Mesothelial cell of epicardium (in vitro differentiated cells): Measurements from ENCODE around the gene OLFML1. TPM values are rescaled to one million over a fixed set of nuclear protein-coding genes. Genes with fewer than 3 reads are reported as not detected.
A peak's percentile ranks its signal among the peaks of the same experiment; 100 is the strongest.

Experiments
- DNase-seq, 2 experiments: peaks; one replicate each; pipeline ENCODE4 v3.0.0; 2021; ENCODE audit warnings: low spot score in 2 of 2; ENCODE audit not compliant: unreplicated experiment in 2 of 2
- H3K27ac Mint-ChIP-seq: 2 replicates; pipeline ENCODE4 v1.8.0; 2021; ENCODE audit warnings: mixed read lengths
- H3K27me3 Mint-ChIP-seq: 2 replicates; pipeline ENCODE4 v1.8.0; 2021; ENCODE audit warnings: low read depth, mixed read lengths
- H3K36me3 Mint-ChIP-seq: 2 replicates; pipeline ENCODE4 v1.8.0; 2021; ENCODE audit warnings: mixed read lengths
- H3K4me1 Mint-ChIP-seq: 2 replicates; pipeline ENCODE4 v1.8.0; 2021; ENCODE audit warnings: mixed read lengths
- H3K4me3 Mint-ChIP-seq: 2 replicates; pipeline ENCODE4 v1.8.0; 2021; ENCODE audit warnings: mild to moderate bottlenecking, moderate library complexity, mixed read lengths
- H3K9me3 Mint-ChIP-seq: 2 replicates; pipeline ENCODE4 v1.8.0; 2021; ENCODE audit warnings: mixed read lengths
- total RNA-seq: library from RNA; stranded (reverse); gene quantifications from 3 replicates; pipeline ENCODE4 v1.2.1, GENCODE V29; 2021
- TF ChIP-seq, protein P1 (sequence below): fragments of 200-600 bp; sonication (generic); IDR thresholded peaks from one replicate; pipeline ENCODE4 v1.5.0; 2021; ENCODE audit warnings: antibody characterized with exemption; ENCODE audit not compliant: unreplicated experiment

OLFML1 gene
- total RNA-seq, 1 donor from 2014 or later = 45.3 TPM

- DNase-seq = no peak
- peaks cover 9% of the 10 kb centered on the region for H3K36me3 Mint-ChIP-seq
- peaks cover 66% of the 10 kb centered on the region for H3K4me1 Mint-ChIP-seq
- TF ChIP-seq, protein P1, sequence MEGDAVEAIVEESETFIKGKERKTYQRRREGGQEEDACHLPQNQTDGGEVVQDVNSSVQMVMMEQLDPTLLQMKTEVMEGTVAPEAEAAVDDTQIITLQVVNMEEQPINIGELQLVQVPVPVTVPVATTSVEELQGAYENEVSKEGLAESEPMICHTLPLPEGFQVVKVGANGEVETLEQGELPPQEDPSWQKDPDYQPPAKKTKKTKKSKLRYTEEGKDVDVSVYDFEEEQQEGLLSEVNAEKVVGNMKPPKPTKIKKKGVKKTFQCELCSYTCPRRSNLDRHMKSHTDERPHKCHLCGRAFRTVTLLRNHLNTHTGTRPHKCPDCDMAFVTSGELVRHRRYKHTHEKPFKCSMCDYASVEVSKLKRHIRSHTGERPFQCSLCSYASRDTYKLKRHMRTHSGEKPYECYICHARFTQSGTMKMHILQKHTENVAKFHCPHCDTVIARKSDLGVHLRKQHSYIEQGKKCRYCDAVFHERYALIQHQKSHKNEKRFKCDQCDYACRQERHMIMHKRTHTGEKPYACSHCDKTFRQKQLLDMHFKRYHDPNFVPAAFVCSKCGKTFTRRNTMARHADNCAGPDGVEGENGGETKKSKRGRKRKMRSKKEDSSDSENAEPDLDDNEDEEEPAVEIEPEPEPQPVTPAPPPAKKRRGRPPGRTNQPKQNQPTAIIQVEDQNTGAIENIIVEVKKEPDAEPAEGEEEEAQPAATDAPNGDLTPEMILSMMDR = no peak
- peak overlapping the region; percentile 65 for H3K27ac Mint-ChIP-seq
- no peak overlapping the region for H3K4me3 Mint-ChIP-seq
- H3K9me3 Mint-ChIP-seq = peaks cover 9% of the 10 kb centered on the region
- no peaks in the 10 kb centered on the region for H3K27me3 Mint-ChIP-seq
These were observed 72.7 kb downstream of the OLFML1 start for GRCh38 chr11:7558046-7558445.

DNA sequence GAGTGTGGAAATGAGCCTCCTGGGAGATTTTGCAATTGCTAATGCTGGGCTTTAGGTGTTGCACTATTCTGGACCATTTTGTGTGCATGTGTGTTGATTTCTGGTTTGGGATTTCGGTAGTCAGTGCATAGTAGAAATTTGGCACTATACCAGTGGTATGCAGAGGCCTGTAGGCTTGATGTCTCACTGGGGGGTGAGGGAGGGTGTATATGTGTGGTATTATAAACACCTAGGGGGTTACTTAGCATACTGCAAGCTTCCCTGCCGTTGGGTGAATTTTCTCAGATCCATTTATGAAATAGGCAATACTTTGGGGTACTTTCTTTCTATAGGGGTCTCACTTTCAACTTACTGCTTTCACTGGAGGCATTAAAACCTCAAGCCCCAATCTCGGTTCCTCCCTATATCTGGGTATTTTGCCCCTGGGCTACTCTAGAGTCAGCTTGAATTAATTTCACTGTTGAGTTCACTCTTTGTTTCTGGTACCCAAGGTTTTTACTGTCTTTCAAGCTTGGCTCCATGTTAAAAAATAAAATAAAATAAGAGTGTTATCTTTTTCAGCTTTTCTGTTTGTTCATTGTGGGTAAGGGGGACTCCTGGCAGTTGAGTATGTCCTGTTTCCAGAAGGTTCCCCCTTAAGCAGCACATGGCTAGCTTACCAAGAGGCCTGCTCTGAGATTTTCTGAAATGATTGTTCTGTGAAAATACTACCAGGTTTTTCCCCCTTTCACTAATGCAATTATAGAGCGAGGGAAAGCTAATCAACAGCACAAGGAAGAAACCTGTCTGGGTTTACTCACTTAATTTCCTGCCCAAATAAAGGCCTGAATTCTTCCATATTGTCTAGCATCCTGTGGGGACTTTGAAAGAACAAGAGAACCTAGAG, 74.3 kb downstream of the OLFML1 start:
- Mint-ChIP-seq H3K36me3 (peaks cover 9% of the 10 kb centered on the region), H3K4me1 (peaks cover 67% of the 10 kb centered on the region), H3K27me3 (no peaks in the 10 kb centered on the region), H3K27ac (peak overlapping the region; percentile 81), H3K4me3 (no peak overlapping the region), H3K9me3 (peaks cover 9% of the 10 kb centered on the region)
- no peak for DNase-seq
- TF ChIP-seq, protein P1 = no peak

Other genes with a start within 250 kb of the OLFML1 start
- gene SYT9, start 233.6 kb upstream of the OLFML1 start, total RNA-seq = 3.4 to 3.8 TPM (median 3.7 TPM) in 3 replicates
- 65.8 to 73.8 TPM (median 69.1 TPM) in 3 replicates for gene PPFIBP2, start 28.5 kb downstream of the OLFML1 start, total RNA-seq
- gene CYB5R2, start 188.0 kb downstream of the OLFML1 start, total RNA-seq = 63.6 to 74.4 TPM (median 67.0 TPM) in 3 replicates
- gene OVCH2, start 221.0 kb downstream of the OLFML1 start, total RNA-seq = 8.5 to 9.7 TPM (median 9.6 TPM) in 3 replicates